Testis (tissue), 3 donors: ENCODE results near the gene CTNNB1. TPM values are rescaled to one million over a fixed set of nuclear protein-coding genes. Genes with fewer than 3 reads are reported as not detected.

ENCODE experiments used
- DNase-seq: peaks from one replicate; pipeline ENCODE4 v3.0.0-alpha.2; 2019
- H3K27ac ChIP-seq, 2 donors: fragments of 200-600 bp; sonication (generic); one replicate each; pipeline ENCODE4 v1.5.1; 2019
- H3K27me3 ChIP-seq: fragments of 200-600 bp; sonication (generic); one replicate; pipeline ENCODE4 v1.5.1; 2019
- H3K36me3 ChIP-seq: fragments of 200-600 bp; sonication (generic); one replicate; pipeline ENCODE4 v1.5.1; 2017; ENCODE audit warnings: low read depth; ENCODE audit errors: missing control alignments
- H3K4me1 ChIP-seq: fragments of 200-600 bp; sonication (generic); one replicate; pipeline ENCODE4 v1.5.1; 2019
- H3K4me3 ChIP-seq, 2 donors: fragments of 200-600 bp; sonication (generic); one replicate each; pipeline ENCODE4 v1.5.1; 2017 to 2019
- H3K9me3 ChIP-seq: fragments of 200-600 bp; sonication (generic); one replicate; pipeline ENCODE4 v1.5.1; 2017
- CTCF ChIP-seq, 3 experiments: fragments of 450-650 bp in 2 of 3; fragments of 200-600 bp in 1 of 3; sonication (generic) in 1 of 3; IDR thresholded peaks; one replicate each; pipeline ENCODE4 v1.5.1; 2016 to 2019; ENCODE audit warnings: antibody characterized with exemption in 3 of 3, mild to moderate bottlenecking in 2 of 3, moderate library complexity in 1 of 3
- POLR2A ChIP-seq: fragments of 450-650 bp; IDR thresholded peaks from one replicate; pipeline ENCODE4 v1.6.1; 2017; ENCODE audit warnings: antibody characterized with exemption, mild to moderate bottlenecking, moderate library complexity
- WGBS, 2 donors: methylation state at CpG; one replicate each; pipeline ENCODE4 v1.1.5; 2018; 5-methylcytosine and 5-hydroxymethylcytosine counted together
- intact Hi-C: fragments of 100-400 bp; cut with DNase I; formaldehyde crosslinking; loops from one replicate; pipeline ENCODE4 v1.15.1; 2023; ENCODE audit warnings: low total_unique reads
- polyA plus RNA-seq: library from polyadenylated mRNA; stranded (reverse); fragments of 350-450 nt; fragmentation: Illumina TruSeq; extraction: RNeasy Lipid Tissue Mini Kit (QIAGEN cat#74804); gene quantifications from one replicate; pipeline ENCODE4 v1.2.3, GENCODE V29; 2014; ENCODE audit warnings: low read depth, low replicate concordance; ENCODE audit not compliant: insufficient read depth
- total RNA-seq, 2 donors: library from RNA; depleted of rRNA; stranded (reverse); fragments of >200 nt; gene quantifications; one replicate each; pipeline ENCODE4 v1.2.3, GENCODE V29; 2016

The CTNNB1 gene
- total and polyA plus RNA-seq, 3 donors from 2014 or later, result 146 to 379 (median 293) TPM

GRCh38 chr3:41223078-41223477 is 23.8 kb downstream of the CTNNB1 start:
- Histone ChIP-seq H3K27me3 (no peaks in the 10 kb centered on the region), H3K4me1 (peaks cover 6% of the 10 kb centered on the region), H3K4me3 (no peak overlapping the region), H3K36me3 (no peaks in the 10 kb centered on the region), H3K27ac (no peak overlapping the region), H3K9me3 (no peaks in the 10 kb centered on the region)
- intact Hi-C loops, result no loop called here
- 86 to 91% methylated on average over 2 of the region's 2 CpGs for whole genome bisulfite sequencing, 2 donors
- DNase-seq, result no peak
- TF ChIP-seq CTCF (IDR thresholded peaks at IDR 0.05) (no peak), POLR2A (no peak)

GRCh38 chr3:41223691-41224090 is 24.4 kb downstream of the CTNNB1 start:
- Histone ChIP-seq H3K27ac (no peak overlapping the region), H3K9me3 (no peaks in the 10 kb centered on the region), H3K36me3 (no peaks in the 10 kb centered on the region), H3K4me3 (no peak overlapping the region), H3K27me3 (no peaks in the 10 kb centered on the region), H3K4me1 (peaks cover 6% of the 10 kb centered on the region)
- WGBS, 2 donors, result 88 to 98% methylated on average over 2 of the region's 2 CpGs
- intact Hi-C loops, result no loop called here
- DNase-seq, result no peak
- TF ChIP-seq CTCF (IDR thresholded peaks at IDR 0.05) (no peak), POLR2A (no peak)

GRCh38 chr3:41224120-41224806 is 25.0 kb downstream of the CTNNB1 start:
- DNase-seq, result no peak
- Histone ChIP-seq H3K27ac (no peak overlapping the region), H3K36me3 (no peaks in the 10 kb centered on the region), H3K4me3 (no peak overlapping the region), H3K4me1 (peaks cover 6% of the 10 kb centered on the region), H3K9me3 (no peaks in the 10 kb centered on the region), H3K27me3 (no peaks in the 10 kb centered on the region)
- WGBS, 2 donors, result 64 to 76% methylated on average over 3 of the region's 3 CpGs
- intact Hi-C loops, result no loop called here
- TF ChIP-seq POLR2A, result no peak
- TF ChIP-seq CTCF (IDR thresholded peaks at IDR 0.05), result no peak

GRCh38 chr3:41234823-41235721 is 35.8 kb downstream of the CTNNB1 start:
- TF ChIP-seq CTCF (IDR thresholded peaks at IDR 0.05) (no peak), POLR2A (no peak)
- Histone ChIP-seq H3K4me3 (no peak overlapping the region), H3K36me3 (no peaks in the 10 kb centered on the region), H3K27me3 (no peaks in the 10 kb centered on the region), H3K27ac (no peak overlapping the region), H3K9me3 (no peaks in the 10 kb centered on the region), H3K4me1 (no peaks in the 10 kb centered on the region)
- no peak for DNase-seq
- intact Hi-C loops, result no loop called here
- 62 to 70% methylated on average over 6 of the region's 6 CpGs for WGBS, 2 donors
